Vagina (tissue), 2 donors: ENCODE results near the gene YES1.

Experiments
- POLR2AphosphoS5 ChIP-seq, 2 donors: sonication (generic); formaldehyde crosslinking; IDR thresholded peaks; one replicate each; pipeline ENCODE4 v1.9.0; 2017; ENCODE audit warnings: antibody characterized with exemption in 2 of 2, mild to moderate bottlenecking in 2 of 2, low read depth in 1 of 2; ENCODE audit not compliant: insufficient read depth in 1 of 2
- TF ChIP-seq, protein P1 (sequence below), 3 experiments: fragments of 450-650 bp in 2 of 3; fragments of 200-600 bp in 1 of 3; sonication (generic) in 1 of 3; IDR thresholded peaks; one replicate each; pipeline ENCODE4 v1.5.1; 2017 to 2019; ENCODE audit warnings: antibody characterized with exemption in 3 of 3, mild to moderate bottlenecking in 2 of 3, moderate library complexity in 2 of 3

DNA sequence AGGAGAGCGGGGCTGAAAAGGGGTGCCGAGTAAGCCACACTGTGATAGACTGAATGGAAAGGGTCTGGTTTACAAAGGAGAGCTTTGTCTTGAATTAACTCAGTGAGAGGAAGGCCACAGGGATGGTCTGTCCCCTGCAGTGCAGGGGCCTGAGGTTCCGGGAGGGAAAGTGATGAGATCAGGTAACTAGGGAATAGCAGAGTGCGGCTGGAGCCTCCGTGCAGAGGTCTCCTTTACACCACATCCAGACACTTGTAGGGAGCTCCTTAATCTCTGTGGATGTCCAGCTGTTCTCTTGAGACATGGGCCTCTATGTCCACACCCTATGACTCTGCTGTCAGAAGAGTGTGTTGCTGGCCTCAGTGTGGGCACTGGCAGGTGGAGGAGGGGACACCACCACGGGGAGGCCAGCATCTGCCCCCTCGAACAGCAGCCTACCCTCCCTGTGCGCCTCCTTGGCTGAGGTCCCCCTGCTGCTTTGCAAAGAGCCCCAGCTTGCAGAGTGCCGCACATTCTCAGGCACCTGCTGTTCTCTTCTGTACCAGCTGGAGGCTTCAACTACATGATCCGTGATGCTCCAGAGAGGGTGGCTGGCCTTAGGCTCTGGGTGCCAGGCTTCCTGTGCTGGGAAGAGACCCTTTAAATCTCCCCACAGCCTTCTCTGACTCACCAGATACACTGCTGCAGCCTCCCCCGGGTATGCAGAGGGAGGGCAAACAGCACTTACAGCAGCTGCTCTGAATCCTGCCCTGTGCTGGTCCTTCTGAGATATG is 125.5 kb downstream of the YES1 start:
- TF ChIP-seq, protein P1, sequence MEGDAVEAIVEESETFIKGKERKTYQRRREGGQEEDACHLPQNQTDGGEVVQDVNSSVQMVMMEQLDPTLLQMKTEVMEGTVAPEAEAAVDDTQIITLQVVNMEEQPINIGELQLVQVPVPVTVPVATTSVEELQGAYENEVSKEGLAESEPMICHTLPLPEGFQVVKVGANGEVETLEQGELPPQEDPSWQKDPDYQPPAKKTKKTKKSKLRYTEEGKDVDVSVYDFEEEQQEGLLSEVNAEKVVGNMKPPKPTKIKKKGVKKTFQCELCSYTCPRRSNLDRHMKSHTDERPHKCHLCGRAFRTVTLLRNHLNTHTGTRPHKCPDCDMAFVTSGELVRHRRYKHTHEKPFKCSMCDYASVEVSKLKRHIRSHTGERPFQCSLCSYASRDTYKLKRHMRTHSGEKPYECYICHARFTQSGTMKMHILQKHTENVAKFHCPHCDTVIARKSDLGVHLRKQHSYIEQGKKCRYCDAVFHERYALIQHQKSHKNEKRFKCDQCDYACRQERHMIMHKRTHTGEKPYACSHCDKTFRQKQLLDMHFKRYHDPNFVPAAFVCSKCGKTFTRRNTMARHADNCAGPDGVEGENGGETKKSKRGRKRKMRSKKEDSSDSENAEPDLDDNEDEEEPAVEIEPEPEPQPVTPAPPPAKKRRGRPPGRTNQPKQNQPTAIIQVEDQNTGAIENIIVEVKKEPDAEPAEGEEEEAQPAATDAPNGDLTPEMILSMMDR (IDR thresholded peaks at IDR 0.05), result no peak
- no peak for TF ChIP-seq POLR2AphosphoS5 (IDR thresholded peaks at IDR 0.05; ENCODE audit: insufficient read depth in 1 of 2, low read depth in 1 of 2)
